B cell (primary cell): ENCODE measurements around the gene P2RY6.

ENCODE experiments used
- EZH2 ChIP-seq: IDR thresholded peaks from 2 replicates; pipeline ENCODE4 v1.6.1; 2012; ENCODE audit warnings: borderline replicate concordance, low read depth, mild to moderate bottlenecking, moderate library complexity, low read length; ENCODE audit not compliant: insufficient read depth, poor library complexity, severe bottlenecking
- TF ChIP-seq, protein P1 (sequence below): fragments of 200-600 bp; IDR thresholded peaks from one replicate; pipeline ENCODE4 v1.8.0; 2022; ENCODE audit warnings: antibody characterized with exemption, mild to moderate bottlenecking

GRCh38 chr11:73323464-73323863 lies 51.3 kb downstream of the P2RY6 start:
- TF ChIP-seq, protein P1, sequence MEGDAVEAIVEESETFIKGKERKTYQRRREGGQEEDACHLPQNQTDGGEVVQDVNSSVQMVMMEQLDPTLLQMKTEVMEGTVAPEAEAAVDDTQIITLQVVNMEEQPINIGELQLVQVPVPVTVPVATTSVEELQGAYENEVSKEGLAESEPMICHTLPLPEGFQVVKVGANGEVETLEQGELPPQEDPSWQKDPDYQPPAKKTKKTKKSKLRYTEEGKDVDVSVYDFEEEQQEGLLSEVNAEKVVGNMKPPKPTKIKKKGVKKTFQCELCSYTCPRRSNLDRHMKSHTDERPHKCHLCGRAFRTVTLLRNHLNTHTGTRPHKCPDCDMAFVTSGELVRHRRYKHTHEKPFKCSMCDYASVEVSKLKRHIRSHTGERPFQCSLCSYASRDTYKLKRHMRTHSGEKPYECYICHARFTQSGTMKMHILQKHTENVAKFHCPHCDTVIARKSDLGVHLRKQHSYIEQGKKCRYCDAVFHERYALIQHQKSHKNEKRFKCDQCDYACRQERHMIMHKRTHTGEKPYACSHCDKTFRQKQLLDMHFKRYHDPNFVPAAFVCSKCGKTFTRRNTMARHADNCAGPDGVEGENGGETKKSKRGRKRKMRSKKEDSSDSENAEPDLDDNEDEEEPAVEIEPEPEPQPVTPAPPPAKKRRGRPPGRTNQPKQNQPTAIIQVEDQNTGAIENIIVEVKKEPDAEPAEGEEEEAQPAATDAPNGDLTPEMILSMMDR = no peak
- no peak for TF ChIP-seq EZH2
